Measurements from ENCODE around the gene SARDH.

The SARDH gene

GRCh38 chr9:133731876-133732638, 6.1 kb downstream of the SARDH start:
- DNase-seq: no peak

GRCh38 chr9:133730994-133731715, 7.0 kb downstream of the SARDH start:
- DNase-seq: no peak

DNA sequence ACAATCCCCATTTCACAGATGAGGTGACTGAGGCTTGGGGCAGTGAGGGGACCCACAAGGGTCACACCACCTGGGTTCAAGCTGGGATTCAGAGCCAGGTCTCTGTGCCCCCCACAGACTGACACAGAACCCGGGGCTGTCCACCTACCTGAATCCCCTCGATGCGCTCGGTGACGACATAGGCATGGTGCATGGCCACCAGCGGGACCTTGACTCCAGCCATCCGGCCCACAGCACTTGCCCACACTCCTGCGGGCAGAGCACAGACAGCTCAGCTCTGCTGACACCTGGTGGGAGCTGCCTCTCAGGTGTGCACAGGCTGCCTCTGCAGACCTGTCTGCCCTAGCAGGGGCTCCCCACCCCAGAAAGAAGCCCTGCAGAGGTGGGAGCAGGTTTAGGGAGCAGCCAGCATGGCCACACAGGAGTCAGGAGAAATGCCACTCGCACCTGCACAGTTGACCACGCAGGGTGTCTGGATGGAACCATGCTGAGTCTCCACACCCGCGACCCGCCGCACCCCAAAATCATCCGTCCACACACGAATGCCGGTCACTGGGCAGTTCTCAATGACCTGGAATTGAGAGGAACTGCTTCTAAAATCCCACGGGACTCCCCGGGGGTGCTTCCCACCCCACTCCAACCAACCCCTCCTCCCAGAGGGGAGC, 8.4 kb downstream of the SARDH start:
- no peak for DNase-seq

DNA sequence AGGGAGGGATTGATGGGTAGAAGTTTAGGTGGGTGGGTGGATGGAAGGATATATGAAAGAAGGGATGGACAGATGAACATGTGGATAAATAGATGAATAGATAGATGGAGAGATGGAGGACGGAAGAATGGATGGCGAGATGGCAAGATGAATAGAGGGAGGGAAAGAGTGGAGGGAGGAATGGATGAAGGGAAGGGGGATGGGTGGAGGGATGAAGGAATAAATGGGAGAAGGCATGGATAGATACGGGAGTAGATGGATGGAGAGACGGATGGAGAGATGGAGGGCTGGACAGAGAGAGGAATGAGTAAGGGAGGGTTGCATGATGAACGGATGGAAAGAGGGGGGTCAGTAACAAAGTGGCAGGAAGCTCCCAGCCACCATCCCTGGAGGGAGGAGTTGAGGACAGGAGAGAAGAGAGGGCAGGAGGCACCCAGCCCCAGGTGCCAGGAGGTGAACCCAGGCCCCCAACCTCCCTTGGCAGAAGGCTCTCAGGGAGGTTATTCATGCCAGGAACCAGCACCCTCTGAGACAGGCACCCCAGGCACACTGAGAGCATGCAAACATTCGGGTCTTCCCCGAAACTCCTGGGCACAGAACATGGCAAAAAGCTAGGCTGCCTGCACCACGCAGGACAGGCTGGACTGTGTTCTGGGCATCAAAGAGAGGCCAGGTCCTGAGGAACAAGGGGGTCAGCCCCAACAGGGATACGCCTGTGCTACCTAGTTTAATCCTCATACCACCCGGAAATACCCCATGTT, 9.1 kb downstream of the SARDH start:
- DNase-seq: no peak

DNA sequence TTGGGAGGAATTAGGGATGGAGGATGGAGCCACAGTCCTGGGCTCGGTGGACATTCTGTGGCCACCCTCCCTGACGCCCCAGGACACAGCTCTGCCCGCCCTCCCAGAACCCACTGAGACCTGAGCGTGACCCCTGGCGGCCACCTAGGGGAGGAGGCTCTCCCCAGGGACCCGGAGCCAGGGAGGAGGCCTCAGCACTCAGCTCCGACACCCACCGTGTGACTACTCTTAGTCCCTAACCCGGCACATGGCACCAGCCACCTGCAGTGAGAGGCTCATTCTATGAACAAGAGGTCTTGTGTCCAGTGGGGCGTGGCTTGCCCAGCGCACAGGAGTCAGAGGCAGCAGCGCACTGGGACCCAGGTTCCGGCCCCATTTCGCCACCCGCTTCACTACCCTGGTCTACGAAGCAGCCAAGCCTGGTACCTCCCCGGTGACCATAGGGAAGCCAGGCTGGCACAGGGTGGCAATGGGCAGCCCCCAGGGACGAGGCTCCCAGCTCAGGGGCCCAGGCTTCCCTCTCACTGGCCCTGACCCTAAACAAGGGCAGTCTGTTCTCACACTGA, 10.2 kb downstream of the SARDH start:
- DNase-seq: no peak

GRCh38 chr9:133727277-133727875, 10.8 kb downstream of the SARDH start:
- DNase-seq: no peak

DNA sequence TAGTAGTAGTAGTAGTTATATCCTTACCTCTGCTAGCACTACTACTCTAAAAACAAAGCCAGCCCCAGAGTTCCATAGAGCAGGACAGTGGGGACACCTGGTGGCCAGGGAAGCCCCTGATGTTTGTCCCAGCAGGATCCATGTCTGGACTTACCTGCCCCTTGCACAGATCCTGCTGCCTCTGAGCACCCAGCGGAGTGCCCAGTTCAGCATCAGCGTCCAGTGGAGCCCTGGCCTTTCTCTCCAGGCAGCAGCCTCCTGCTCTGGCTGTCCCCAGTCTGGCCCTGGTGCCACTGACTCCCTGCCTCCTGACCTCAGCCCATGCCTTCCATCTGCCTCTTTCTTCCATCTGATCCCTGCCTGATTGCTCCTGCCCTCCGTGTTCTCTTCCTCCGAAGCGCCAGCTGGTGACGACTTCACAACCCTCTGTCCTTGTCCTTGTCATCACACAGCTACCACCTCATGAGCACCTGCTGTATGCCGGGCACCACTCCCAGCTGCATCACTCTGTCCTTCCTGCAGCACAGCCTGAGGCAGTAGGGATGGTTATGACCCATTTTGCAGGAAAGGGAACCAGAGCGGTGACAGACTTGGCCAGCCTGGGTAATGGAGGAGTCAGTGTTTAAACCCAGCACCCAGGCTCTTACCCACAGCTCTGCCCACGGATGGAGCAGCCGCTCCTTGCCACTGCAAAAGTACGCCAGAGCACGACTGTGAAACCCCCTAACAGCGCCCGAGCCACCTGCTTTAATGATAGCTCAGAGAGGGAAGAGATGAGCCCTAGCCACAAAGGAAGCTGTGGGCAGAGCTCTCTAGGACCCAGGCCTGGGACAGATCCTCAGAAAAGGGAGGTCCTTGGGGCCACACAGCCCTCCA, 11.5 kb downstream of the SARDH start:
- peak; percentile 57 for DNase-seq

GRCh38 chr9:133725886-133726285, 12.3 kb downstream of the SARDH start:
- no peak for DNase-seq

DNA sequence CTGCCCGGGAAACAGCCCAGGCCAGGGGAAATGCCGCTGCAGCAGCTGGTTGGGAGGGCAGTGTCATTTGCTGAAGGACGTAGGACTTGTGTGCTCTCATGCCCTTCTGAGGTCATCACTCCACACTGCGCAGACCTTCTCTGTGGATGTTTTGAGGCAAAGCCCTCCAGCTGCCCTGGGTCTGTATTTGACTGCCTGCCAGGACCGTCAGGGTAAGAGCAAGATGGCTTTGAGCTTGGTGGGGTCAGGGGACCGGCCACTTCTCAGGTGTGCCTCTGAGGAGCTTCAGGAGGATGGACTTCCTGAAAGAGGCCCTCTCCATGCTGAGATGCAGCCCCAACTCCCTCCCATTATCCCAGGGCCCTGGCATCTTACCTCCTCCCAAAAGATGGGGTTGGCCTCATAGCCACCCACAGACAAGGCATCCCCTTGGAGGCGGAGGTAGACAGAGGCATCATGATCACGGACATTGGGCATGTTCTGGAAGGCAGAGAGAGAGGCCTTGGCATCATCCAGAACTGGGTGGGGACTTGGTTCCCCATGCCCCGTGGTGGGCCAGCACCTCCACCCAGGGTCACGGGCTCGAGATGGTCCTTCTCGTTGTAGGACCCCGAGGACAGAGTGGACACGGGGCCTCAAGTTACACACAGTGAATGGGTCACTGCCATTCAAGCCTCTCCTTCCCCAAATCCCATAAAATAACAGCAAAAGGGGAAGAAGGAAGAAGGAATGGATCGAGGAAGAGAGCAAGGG, 19.4 kb downstream of the SARDH start:
- DNase-seq: no peak

DNA sequence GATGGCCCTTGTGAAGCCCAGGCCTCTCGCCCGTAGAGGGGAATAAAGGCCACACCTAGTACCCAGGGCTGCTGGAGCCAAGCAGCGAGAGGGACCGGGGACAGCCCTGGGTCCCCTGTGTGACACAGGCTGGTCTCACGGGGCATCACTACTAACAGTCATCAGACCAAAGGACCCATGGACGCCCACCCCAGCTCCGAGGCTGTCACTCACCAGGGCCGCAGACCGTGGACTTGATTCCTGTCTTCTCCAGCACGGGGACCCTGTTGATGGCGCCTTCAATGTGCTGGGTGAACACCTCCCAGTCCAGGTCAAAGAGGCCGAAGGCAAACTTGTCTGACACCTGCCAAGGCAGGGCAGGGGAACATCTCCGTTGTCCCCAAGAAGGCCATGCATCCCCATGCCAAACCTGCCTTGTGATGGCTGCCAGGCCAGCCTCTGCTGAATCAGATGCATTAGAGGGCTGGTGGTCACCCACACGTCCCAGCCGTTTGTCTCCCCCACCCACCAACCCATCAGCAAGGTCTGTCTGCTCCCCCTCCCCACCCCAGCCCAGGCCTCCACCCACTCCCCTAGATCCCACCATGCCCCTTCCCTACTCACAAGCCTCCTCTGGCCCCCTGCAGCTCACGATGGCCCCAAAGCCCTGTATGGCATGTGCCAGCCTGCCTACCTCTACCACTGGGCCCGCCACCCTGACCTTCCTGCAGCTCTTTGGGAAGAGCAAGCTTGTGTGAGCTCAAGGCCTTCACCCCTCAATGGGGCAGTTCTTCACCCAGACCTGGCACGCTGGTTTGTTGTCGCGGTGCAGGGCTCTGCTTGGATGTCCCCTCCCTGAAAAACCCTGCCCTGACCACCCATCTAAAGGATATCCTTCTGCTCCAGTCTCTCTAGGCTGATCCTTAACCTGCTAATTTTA, 20.8 kb downstream of the SARDH start:
- no peak for DNase-seq

GRCh38 chr9:133716564-133717112, 21.5 kb downstream of the SARDH start:
- no peak for DNase-seq

- peak; percentile 46 for DNase-seq
Observed at GRCh38 chr9:133715866-133716563, 22.1 kb downstream of the SARDH start.

- no peak for DNase-seq
Observed at GRCh38 chr9:133715295-133715865, 22.8 kb downstream of the SARDH start.

GRCh38 chr9:133714606-133715294, 23.4 kb downstream of the SARDH start:
- peak; percentile 12 for DNase-seq

DNA sequence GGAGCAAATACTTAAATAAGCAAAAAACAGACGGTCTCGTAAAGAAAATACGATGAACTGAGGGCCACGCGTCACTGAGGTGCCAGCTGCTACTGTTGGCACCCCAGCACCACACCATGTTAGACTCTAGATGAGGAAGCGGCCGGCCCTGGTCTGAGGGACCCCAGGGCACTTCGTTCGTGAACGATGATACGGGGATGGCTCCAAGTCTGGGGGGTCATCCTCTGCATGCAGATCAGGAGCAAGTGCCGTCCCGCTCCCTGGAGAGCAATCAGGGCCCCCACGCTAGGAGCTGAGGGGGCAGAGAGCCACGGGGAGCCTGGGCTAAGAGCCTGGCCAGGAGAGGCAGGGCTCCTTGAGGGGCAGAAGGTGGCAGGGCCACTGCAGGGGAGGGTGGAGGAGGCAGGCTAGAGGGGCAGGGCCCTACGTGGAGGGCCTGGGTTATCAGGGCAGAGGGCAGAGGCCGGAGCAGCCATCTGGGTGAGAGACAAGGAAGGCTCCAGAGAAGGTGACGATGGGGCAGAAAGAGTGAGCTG, 24.1 kb downstream of the SARDH start:
- no peak for DNase-seq

GRCh38 chr9:133713150-133713959, 24.8 kb downstream of the SARDH start:
- DNase-seq: peak; percentile 25
